Measurements from ENCODE around the gene MTMR12.

MTMR12 gene

GRCh38 chr5:32232441-32233219 lies 80.1 kb downstream of the MTMR12 start:
- peaks cover 7% of the 10 kb centered on the region for H3K36me3 ChIP-seq (replicated peaks; ENCODE audit: low read depth, low read length)
- H3K27me3 ChIP-seq (ENCODE audit: low read depth, low read length), result no peaks in the 10 kb centered on the region
- no peak for TF ChIP-seq EZH2phosphoT487 (IDR thresholded peaks at IDR 0.05; ENCODE audit: low read depth)
- TF ChIP-seq CTCF (IDR thresholded peaks at IDR 0.05; ENCODE audit: low read depth, low read length), result peak; percentile 68
- H3K4me3 ChIP-seq (ENCODE audit: low read length), result no peak overlapping the region
- no peak overlapping the region for H3K4me2 ChIP-seq (ENCODE audit: low read length)
- no peaks in the 10 kb centered on the region for H4K20me1 ChIP-seq (ENCODE audit: insufficient read depth, low read length)
- H3K9ac ChIP-seq (ENCODE audit: low read length), result no peak overlapping the region
- H2AFZ ChIP-seq (ENCODE audit: low read depth, low read length), result no peak overlapping the region
- peaks cover 10% of the 10 kb centered on the region for H3K4me1 ChIP-seq (ENCODE audit: low read length)
- H3K79me2 ChIP-seq (ENCODE audit: low read length), result no peaks in the 10 kb centered on the region
- no peaks in the 10 kb centered on the region for H3K9me3 ChIP-seq (ENCODE audit: insufficient read depth, low read length)
- no peak overlapping the region for H3K27ac ChIP-seq (ENCODE audit: low read length)

GRCh38 chr5:32231929-32232328 lies 80.8 kb downstream of the MTMR12 start:
- Histone ChIP-seq H3K27me3 (ENCODE audit: low read depth, low read length) (no peaks in the 10 kb centered on the region), H3K36me3 (replicated peaks; ENCODE audit: low read depth, low read length) (peaks cover 7% of the 10 kb centered on the region), H4K20me1 (ENCODE audit: insufficient read depth, low read length) (no peaks in the 10 kb centered on the region), H2AFZ (ENCODE audit: low read depth, low read length) (no peak overlapping the region), H3K4me2 (ENCODE audit: low read length) (no peak overlapping the region), H3K9me3 (ENCODE audit: insufficient read depth, low read length) (no peaks in the 10 kb centered on the region), H3K9ac (ENCODE audit: low read length) (no peak overlapping the region), H3K4me1 (ENCODE audit: low read length) (peaks cover 10% of the 10 kb centered on the region), H3K27ac (ENCODE audit: low read length) (no peak overlapping the region), H3K79me2 (ENCODE audit: low read length) (no peaks in the 10 kb centered on the region), H3K4me3 (ENCODE audit: low read length) (no peak overlapping the region)
- no peak for TF ChIP-seq EZH2phosphoT487 (IDR thresholded peaks at IDR 0.05; ENCODE audit: low read depth)
- TF ChIP-seq CTCF (IDR thresholded peaks at IDR 0.05; ENCODE audit: low read depth, low read length), result no peak

GRCh38 chr5:32231241-32231640 lies 81.5 kb downstream of the MTMR12 start:
- Histone ChIP-seq H3K27me3 (ENCODE audit: low read depth, low read length) (no peaks in the 10 kb centered on the region), H3K4me3 (ENCODE audit: low read length) (no peak overlapping the region), H2AFZ (ENCODE audit: low read depth, low read length) (no peak overlapping the region), H3K36me3 (replicated peaks; ENCODE audit: low read depth, low read length) (peaks cover 7% of the 10 kb centered on the region), H4K20me1 (ENCODE audit: insufficient read depth, low read length) (no peaks in the 10 kb centered on the region), H3K9ac (ENCODE audit: low read length) (no peak overlapping the region), H3K9me3 (ENCODE audit: insufficient read depth, low read length) (no peaks in the 10 kb centered on the region), H3K4me1 (ENCODE audit: low read length) (peaks cover 10% of the 10 kb centered on the region), H3K27ac (ENCODE audit: low read length) (no peak overlapping the region), H3K4me2 (ENCODE audit: low read length) (no peak overlapping the region), H3K79me2 (ENCODE audit: low read length) (no peaks in the 10 kb centered on the region)
- TF ChIP-seq CTCF (IDR thresholded peaks at IDR 0.05; ENCODE audit: low read depth, low read length) (no peak), EZH2phosphoT487 (IDR thresholded peaks at IDR 0.05; ENCODE audit: low read depth) (no peak)

GRCh38 chr5:32230356-32231099 lies 82.2 kb downstream of the MTMR12 start:
- H4K20me1 ChIP-seq (ENCODE audit: insufficient read depth, low read length), result no peaks in the 10 kb centered on the region
- H3K4me2 ChIP-seq (ENCODE audit: low read length), result no peak overlapping the region
- H3K9ac ChIP-seq (ENCODE audit: low read length), result no peak overlapping the region
- no peaks in the 10 kb centered on the region for H3K27me3 ChIP-seq (ENCODE audit: low read depth, low read length)
- H3K27ac ChIP-seq (ENCODE audit: low read length), result peak overlapping the region; percentile 23; the same call in 1 of the 2 replicates
- H3K4me1 ChIP-seq (ENCODE audit: low read length), result peaks cover 10% of the 10 kb centered on the region
- no peaks in the 10 kb centered on the region for H3K79me2 ChIP-seq (ENCODE audit: low read length)
- H2AFZ ChIP-seq (ENCODE audit: low read depth, low read length), result no peak overlapping the region
- H3K4me3 ChIP-seq (ENCODE audit: low read length), result no peak overlapping the region
- no peaks in the 10 kb centered on the region for H3K9me3 ChIP-seq (ENCODE audit: insufficient read depth, low read length)
- TF ChIP-seq CTCF (IDR thresholded peaks at IDR 0.05; ENCODE audit: low read depth, low read length), result no peak
- TF ChIP-seq EZH2phosphoT487 (IDR thresholded peaks at IDR 0.05; ENCODE audit: low read depth), result no peak
- H3K36me3 ChIP-seq (replicated peaks; ENCODE audit: low read depth, low read length), result peaks cover 7% of the 10 kb centered on the region

Data from OCI-LY3 (cell line).